RPMI8226 (cell line): ENCODE results near the gene ITGB6.
"Not testable (repeated sequence)": the region's sequence is repeated elsewhere in the genome, so short reads cannot be mapped to it uniquely, and the experiment has no call there.

Experiments
- DNase-seq: peaks from one replicate; pipeline ENCODE4 v3.0.0-alpha.2; 2015

The ITGB6 gene

GRCh38 chr2:160180172-160180571 is 19.9 kb downstream of the ITGB6 start:
- DNase-seq, result no peak

- DNase-seq, result no peak
These were observed 24.6 kb downstream of the ITGB6 start for GRCh38 chr2:160175169-160176134.

GRCh38 chr2:160174322-160174721 is 25.8 kb downstream of the ITGB6 start:
- no peak for DNase-seq

DNA sequence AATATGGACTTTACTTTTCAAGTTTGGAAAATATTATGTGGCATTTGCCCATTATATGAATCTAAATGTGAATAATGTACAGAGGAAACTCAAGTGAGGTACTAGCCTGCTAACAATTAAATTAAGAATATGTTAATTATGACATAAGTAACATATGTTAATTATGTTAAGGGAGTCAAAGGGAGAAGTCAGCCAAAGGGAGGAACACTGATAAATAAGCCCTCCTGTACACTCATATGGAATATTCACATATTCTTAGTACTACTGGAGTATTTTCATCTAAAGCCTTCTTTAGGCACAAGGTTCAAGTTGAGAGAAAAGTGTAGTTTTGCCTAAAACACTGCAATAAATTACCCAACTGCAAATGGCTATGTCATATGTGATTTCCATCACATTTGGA is 30.1 kb downstream of the ITGB6 start:
- DNase-seq, result no peak

GRCh38 chr2:160169471-160169870 is 30.6 kb downstream of the ITGB6 start:
- DNase-seq, result no peak

GRCh38 chr2:160168878-160169277 is 31.2 kb downstream of the ITGB6 start:
- no peak for DNase-seq

- no peak for DNase-seq
These were observed 32.9 kb downstream of the ITGB6 start for GRCh38 chr2:160167089-160167740.

DNA sequence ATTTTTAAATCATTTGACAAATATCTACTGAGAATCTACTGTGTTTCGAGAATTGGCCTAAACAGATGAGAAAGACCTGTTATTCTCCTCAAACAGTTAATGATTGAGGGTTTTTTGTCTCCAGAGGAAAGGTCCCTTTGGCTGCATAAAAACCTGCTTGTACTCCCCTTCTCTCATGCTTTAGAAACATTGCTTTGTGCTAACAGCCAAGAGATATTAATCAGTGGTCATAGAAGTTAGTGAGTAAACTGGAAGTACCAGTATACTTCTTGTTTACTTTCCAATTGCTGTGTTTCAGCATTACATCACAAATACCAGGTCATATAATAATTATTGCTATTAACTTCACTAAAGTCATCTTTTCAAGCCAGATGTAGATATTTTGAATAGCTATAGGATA is 34.1 kb downstream of the ITGB6 start:
- no peak for DNase-seq

DNA sequence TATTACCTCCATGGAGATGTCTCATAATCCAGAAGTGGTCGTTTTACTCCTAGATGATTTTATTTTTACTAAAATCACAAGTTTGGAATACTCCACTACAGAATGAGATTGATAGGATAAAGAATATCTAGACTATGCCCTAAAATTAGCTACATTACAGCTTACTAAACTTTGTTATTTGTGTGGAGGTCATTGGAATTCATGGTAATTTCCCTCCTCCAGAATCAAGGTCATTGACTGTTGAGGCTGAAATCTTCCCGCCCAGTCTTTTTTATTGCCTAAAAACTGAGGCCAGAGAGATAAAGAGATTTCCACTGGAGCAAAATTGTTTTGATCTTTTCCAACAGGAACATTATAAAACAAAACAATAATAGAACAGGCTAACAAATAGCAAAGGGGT is 35.0 kb downstream of the ITGB6 start:
- DNase-seq, result no peak

DNA sequence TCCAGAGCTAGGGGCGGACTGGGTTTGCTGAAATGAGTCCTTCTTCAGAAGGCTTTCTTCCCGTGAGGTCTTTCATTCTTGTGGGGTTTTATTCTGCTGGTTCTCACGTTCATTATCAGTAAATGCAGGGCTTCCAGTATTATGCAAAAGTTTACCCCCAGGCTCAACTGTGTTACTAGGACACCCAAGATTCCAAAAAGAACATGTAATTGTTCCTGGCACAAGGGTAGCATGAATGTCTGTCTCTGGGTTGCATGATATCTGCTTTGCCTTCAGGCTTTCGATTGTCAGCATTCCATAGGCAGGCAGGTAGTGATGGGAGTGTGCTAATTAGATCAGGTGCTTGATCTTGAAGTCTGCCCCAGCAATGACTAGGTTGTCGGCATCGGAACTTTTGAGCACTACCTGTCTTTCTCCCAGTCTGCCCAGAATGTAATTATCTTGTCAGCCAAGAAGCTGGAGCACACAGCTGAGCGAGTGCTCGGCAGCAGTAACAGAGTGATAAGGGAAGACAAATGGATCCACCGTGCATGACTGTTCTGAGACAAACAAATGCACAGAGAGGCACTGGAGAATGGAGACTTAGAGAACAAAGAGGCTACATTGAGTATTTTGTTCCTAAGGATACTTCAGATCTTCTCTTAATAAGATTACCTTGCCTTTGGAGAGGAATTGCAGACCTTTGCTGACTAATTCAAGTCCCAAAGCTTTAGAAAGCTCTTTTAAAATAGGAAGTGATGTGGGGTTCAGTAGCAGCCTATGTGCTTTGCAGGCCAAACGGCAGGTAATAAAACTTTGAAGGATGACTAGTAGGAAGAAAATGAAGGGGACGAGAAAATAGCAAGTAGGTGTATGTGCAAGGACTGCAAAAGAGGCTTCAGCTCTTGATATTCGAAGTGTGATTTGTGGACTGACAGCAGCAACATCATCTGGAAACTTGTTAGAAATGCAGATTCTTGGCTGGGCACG is 41.9 kb downstream of the ITGB6 start:
- DNase-seq, result no peak

DNA sequence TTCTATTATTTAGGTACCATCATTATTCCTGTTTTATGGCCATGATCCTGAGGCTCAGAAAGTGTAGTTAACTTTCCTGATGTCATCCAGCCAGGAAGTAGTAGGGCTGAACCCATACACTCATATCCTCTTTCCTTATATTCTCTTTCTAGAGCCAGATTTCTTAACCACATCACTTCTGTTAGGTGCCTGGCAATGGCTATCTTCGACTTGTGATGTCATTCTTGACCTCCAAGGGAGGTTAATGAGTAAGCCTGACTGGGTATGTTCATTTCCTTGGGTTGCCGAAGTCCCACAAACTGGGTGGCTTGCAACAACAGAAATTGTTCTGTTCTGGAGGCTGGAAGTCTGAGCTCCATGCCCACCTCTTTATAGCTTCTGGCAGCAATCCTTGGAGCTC is 43.4 kb downstream of the ITGB6 start:
- no peak for DNase-seq

DNA sequence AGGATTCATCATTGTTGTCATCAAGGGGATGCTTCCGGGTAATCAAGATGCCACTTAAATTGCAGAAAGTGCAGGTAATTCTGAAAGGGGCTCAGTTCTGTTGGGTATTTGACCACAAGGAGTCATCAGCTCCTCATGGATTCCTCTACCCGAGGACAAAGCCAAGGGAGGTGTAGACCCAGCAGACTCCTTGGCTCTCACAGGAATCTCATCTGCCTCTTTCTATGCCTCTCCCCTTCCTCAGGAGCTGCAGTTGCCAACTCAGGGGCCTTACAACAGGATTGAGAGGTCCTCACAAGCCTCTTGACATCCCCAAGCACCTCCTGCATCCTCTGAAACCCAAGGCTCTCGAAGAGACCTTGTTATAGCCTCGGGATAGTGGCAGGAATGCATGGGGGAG is 44.0 kb downstream of the ITGB6 start:
- DNase-seq, result no peak

GRCh38 chr2:160148419-160148818 is 51.7 kb downstream of the ITGB6 start:
- not testable (repeated sequence) for DNase-seq

GRCh38 chr2:160145471-160145870 is 54.6 kb downstream of the ITGB6 start:
- peak; percentile 68 for DNase-seq

GRCh38 chr2:160144280-160144990 is 55.6 kb downstream of the ITGB6 start:
- peak; percentile 16 for DNase-seq

DNA sequence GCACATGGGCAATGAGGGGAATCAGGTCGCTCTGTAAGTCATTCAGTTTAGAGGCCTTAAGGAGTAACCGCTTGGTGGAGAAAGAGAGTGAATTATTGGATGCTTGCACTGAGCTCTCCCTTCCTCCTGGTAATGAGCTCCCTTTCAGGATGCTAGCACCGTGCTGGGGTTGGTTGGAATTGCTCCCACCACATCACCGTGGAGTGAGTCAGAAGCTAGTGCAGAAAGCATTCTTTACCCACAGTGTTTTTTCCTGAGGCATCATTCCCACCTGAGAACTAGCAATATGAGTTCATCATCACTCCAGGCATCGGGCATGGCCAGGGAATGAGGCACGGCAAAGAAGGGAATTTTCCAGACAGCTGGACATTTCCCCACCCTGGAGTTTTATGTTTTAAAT is 57.6 kb downstream of the ITGB6 start:
- no peak for DNase-seq

- DNase-seq, result no peak
These were observed 58.2 kb downstream of the ITGB6 start for GRCh38 chr2:160141912-160142311.

DNA sequence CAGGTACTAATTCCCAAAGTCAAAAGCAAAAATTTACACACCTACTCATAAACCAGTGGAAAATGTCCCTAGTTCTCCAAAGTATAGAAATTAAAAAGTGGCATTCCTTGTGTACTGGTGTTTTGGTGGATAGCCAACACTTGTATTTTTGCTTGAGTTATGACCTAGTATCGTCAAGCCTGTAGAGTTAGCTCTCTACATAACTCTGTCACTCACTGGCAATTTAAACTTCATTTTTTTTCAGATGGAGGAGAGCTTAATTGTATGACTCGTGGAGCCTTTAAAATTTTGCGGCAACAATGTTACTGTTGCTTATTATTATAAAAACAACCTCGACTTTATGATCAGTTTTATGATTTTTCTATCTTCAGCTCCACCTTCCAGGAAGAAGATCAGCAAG is 58.7 kb downstream of the ITGB6 start:
- no peak for DNase-seq

GRCh38 chr2:160140471-160140870 is 59.6 kb downstream of the ITGB6 start:
- no peak for DNase-seq

DNA sequence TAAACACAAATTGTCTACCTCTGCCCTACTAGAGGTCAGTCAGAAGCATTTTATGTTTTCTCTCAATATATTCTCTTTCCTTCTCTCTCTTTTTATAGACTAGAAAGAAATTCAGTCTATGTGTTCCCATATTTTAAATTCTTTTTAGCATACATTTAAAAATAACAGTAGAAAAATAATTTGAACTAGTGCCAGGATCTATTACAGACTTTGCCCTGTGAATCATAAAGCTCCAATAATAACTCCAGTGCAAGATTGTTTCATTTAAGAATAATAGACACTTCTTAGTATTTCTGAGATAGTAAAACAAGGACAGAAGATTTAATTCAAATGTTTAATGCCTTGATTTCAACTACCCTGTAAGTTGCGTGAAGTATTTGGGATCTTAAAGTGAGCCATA is 60.1 kb downstream of the ITGB6 start:
- no peak for DNase-seq

DNA sequence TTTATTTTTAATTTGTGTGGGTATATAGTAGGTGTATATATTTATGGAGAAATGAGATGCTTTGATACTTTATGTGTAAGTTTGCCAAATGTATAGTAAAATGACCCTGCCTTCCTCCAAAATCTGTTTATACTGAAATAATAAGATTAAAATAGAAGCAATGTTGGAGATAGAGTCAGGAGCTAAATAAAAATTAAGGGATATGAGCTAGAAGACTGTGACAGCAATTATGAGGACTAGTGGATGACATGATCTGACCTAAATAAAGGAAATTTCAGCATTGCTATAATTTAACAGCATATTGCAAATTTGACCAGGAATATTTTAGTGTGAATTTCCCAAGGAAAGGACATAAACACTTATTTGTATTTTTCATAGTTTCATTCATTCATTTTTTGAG is 60.7 kb downstream of the ITGB6 start:
- no peak for DNase-seq

DNA sequence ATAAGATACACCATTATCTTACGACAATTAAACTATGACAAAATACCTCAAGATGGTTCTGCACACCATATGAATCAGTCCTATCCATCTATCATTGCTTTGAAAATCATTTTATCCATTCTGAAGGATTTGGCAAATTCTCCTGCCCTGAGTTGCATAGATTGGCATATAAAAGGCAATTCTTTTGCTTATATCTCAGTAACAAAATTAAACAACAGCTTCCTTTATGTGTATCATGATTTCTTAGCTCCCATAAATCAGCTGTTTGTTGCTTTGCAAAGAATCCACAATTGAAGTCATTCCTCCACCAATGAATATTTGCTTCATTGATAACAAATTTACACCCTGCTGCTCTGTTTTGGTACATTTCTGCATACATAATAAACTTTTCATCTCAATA is 61.7 kb downstream of the ITGB6 start:
- DNase-seq, result no peak
